AG09309 (cell line): ENCODE results near the gene PDE2A.

Experiments
- DNase-seq: peaks from one replicate; pipeline ENCODE4 v3.0.0-alpha.2; 2010; ENCODE audit warnings: low read depth
- H3K4me3 ChIP-seq: 2 replicates; pipeline ENCODE4 v1.5.1; 2011; ENCODE audit warnings: mild to moderate bottlenecking, low read depth, low read length, moderate library complexity; ENCODE audit not compliant: control insufficient read depth
- TF ChIP-seq, protein P1 (sequence below): IDR thresholded peaks from 2 replicates; pipeline ENCODE4 v1.5.1; 2011; ENCODE audit warnings: mild to moderate bottlenecking, low read depth, low read length, inconsistent platforms; ENCODE audit not compliant: insufficient read depth, control insufficient read depth; ENCODE audit errors: missing control alignments

The PDE2A gene

GRCh38 chr11:72621008-72621610 lies 53.1 kb downstream of the PDE2A start:
- no peak for DNase-seq
- TF ChIP-seq, protein P1, sequence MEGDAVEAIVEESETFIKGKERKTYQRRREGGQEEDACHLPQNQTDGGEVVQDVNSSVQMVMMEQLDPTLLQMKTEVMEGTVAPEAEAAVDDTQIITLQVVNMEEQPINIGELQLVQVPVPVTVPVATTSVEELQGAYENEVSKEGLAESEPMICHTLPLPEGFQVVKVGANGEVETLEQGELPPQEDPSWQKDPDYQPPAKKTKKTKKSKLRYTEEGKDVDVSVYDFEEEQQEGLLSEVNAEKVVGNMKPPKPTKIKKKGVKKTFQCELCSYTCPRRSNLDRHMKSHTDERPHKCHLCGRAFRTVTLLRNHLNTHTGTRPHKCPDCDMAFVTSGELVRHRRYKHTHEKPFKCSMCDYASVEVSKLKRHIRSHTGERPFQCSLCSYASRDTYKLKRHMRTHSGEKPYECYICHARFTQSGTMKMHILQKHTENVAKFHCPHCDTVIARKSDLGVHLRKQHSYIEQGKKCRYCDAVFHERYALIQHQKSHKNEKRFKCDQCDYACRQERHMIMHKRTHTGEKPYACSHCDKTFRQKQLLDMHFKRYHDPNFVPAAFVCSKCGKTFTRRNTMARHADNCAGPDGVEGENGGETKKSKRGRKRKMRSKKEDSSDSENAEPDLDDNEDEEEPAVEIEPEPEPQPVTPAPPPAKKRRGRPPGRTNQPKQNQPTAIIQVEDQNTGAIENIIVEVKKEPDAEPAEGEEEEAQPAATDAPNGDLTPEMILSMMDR: no peak
- no peak overlapping the region for H3K4me3 ChIP-seq

GRCh38 chr11:72618803-72619202 lies 55.4 kb downstream of the PDE2A start:
- H3K4me3 ChIP-seq: no peak overlapping the region
- DNase-seq: no peak
- TF ChIP-seq, protein P1: no peak

DNA sequence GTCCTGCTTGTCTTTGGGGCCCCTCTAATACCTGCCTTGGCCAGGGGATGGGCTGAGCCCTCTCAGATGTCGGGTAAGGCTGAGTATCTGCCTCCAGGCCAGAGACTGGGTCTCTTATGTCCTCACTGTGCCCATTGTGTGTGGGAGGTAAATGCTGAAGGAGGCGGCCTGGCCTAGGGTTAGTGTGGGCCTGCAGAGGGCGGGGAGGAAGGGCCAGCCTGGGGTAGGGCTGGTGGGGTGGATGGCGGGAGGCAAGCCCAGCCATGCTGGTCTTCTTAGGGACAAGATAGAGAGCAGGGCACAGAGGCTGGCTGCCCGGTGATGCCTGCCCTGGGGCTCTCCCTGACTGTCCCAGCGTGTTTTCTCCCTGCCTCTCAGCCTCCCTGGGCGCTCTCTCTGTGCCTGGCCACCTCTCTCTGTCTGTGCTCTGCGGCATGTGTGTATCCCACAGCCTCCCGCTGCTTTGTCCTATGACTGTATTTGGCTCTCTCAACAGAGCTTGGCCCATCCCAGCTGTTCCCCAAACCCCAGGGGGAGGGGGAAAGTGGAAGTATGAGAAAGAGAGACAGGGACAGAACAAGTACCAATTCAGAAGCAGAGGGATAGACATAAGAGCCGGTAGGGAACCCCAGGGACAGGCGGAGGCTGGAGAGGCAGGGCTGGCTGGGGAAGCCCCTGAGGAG lies 57.0 kb downstream of the PDE2A start:
- H3K4me3 ChIP-seq: no peak overlapping the region
- TF ChIP-seq, protein P1: no peak
- DNase-seq: no peak

DNA sequence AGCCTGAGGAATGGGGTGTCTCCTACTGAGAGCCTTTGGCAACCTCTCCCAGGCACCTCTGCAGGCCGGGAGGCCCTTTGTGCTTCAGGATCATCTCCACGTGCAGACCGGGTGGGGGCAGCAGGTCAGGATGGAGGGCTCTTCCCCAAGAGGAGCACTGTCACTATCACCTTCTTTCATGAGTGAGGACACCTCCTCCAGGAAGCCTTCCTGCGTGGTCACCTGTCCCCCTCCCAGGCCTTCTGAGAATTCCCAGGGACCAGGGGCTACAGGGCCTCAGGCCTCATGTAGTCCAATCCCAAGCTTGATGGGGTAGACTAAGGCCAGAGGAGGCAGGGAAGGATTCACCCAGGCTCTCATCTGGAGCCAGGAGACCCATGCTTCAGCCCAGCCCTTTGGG lies 57.6 kb downstream of the PDE2A start:
- TF ChIP-seq, protein P1: no peak
- no peak for DNase-seq
- no peak overlapping the region for H3K4me3 ChIP-seq

DNA sequence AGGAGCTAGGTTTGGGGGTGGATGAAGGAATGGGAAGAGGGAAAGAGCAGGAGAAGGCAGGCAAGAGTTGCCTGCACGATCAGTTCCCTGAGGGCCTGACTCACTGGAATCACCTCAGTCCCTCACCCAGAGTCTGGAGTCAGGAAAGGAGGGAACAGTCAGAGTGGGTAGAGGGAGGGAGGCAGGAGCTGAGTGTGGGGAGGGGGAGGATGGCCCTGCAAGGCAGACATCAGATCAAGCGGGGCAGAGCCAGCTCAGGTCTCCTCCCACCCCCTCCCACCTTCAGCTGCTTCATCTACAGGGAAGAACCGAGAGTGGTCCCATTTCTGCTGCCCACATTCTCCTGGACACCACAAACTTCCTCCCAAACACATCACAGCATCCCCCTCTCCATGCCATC lies 58.9 kb downstream of the PDE2A start:
- no peak for DNase-seq
- H3K4me3 ChIP-seq: no peak overlapping the region
- TF ChIP-seq, protein P1: no peak

DNA sequence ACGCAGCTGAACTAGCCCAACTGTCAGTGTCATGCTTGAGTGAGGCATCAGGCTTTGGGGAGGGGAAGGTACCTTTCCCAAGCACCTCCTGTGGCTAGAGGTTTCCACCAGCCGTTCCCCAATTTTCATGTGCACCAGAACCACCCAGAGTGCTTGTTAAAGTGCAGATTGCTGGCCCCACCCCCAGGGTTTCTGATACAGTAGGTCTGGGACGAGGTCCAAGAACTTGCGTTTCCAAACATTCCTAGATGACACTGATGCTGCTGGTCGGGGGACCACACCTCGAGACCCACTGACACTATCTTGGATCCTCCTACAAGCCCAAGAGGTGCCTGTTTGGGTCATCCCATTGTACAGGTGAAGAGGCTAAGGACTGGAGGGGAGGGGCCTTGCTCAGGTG lies 59.8 kb downstream of the PDE2A start:
- DNase-seq: no peak
- no peak overlapping the region for H3K4me3 ChIP-seq
- TF ChIP-seq, protein P1: no peak
